H7 (cell line): ENCODE measurements around the gene CDKN2A. TPM values are rescaled to one million over a fixed set of nuclear protein-coding genes. Genes with fewer than 3 reads are reported as not detected.

Source experiments
- DNase-seq: peaks from one replicate; pipeline ENCODE4 v3.0.0; 2012
- H3K27me3 ChIP-seq: 2 replicates; pipeline ENCODE4 v1.6.0; 2011; ENCODE audit warnings: mild to moderate bottlenecking, low read length; ENCODE audit not compliant: control insufficient read depth, insufficient read depth
- H3K36me3 ChIP-seq: replicated peaks from 2 replicates; pipeline ENCODE4 v1.5.1; 2011; ENCODE audit warnings: low read length; ENCODE audit not compliant: control insufficient read depth, insufficient read depth
- H3K4me3 ChIP-seq: 2 replicates; pipeline ENCODE4 v1.5.1; 2011; ENCODE audit warnings: low read depth, mild to moderate bottlenecking, control low read depth, low read length, moderate library complexity; ENCODE audit not compliant: insufficient read depth
- total RNA-seq: library from RNA; depleted of rRNA; stranded (reverse); fragments of >200 nt; shearing (Covaris generic); gene quantifications from 2 replicates; pipeline ENCODE4 v1.2.3, GENCODE V29; 2014

The CDKN2A gene
- total RNA-seq, 1 experiment from 2014 or later, result not detected

DNA sequence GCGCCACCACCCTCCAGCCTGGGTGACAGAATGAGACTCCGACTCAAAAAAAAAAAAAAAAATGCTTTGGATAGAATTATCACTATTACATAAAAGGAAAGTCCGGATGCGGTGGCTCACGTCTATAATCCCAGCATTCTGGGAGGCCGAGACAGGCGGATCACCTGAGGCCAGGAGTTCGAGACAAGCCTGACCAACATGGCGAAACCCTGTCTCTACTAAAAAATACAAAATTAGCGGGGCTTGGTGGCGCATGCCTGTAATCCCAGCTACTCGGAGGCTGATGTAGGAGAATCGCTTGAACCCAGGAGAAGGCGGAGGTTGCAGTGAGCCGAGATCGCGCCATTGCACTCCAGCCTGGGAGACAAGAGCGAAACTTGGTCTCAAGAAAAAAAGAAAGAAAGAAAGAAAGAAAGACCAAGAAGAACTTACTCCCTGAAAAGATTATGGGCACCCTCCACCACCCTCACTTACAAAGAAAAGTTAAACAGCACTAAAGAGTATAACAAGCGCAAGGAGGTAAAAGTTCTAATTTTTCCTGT lies 17.8 kb downstream of the CDKN2A start:
- Histone ChIP-seq H3K36me3 (no peaks in the 10 kb centered on the region), H3K27me3 (peaks cover 94% of the 10 kb centered on the region), H3K4me3 (no peak overlapping the region)
- DNase-seq, result no peak

DNA sequence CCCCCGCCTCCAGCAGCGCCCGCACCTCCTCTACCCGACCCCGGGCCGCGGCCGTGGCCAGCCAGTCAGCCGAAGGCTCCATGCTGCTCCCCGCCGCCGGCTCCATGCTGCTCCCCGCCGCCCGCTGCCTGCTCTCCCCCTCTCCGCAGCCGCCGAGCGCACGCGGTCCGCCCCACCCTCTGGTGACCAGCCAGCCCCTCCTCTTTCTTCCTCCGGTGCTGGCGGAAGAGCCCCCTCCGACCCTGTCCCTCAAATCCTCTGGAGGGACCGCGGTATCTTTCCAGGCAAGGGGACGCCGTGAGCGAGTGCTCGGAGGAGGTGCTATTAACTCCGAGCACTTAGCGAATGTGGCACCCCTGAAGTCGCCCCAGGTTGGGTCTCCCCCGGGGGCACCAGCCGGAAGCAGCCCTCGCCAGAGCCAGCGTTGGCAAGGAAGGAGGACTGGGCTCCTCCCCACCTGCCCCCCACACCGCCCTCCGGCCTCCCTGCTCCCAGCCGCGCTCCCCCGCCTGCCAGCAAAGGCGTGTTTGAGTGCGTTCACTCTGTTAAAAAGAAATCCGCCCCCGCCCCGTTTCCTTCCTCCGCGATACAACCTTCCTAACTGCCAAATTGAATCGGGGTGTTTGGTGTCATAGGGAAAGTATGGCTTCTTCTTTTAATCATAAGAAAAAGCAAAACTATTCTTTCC lies 19.3 kb downstream of the CDKN2A start:
- H3K4me3 ChIP-seq, result peak overlapping the region; percentile 41
- DNase-seq, result peak; percentile 93
- H3K36me3 ChIP-seq, result no peaks in the 10 kb centered on the region
- peaks cover 98% of the 10 kb centered on the region for H3K27me3 ChIP-seq

DNA sequence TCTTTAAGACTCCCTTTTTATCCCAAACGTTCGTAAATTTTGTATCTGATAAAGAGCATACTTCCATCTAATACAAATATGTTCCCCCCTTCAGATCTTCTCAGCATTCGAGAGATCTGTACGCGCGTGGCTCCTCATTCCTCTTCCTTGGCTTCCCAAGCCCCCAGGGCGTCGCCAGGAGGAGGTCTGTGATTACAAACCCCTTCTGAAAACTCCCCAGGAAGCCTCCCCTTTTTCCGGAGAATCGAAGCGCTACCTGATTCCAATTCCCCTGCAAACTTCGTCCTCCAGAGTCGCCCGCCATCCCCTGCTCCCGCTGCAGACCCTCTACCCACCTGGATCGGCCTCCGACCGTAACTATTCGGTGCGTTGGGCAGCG lies 19.9 kb downstream of the CDKN2A start:
- Histone ChIP-seq H3K4me3 (peak overlapping the region; percentile 41), H3K36me3 (no peaks in the 10 kb centered on the region), H3K27me3 (peaks cover 98% of the 10 kb centered on the region)
- DNase-seq, result no peak

DNA sequence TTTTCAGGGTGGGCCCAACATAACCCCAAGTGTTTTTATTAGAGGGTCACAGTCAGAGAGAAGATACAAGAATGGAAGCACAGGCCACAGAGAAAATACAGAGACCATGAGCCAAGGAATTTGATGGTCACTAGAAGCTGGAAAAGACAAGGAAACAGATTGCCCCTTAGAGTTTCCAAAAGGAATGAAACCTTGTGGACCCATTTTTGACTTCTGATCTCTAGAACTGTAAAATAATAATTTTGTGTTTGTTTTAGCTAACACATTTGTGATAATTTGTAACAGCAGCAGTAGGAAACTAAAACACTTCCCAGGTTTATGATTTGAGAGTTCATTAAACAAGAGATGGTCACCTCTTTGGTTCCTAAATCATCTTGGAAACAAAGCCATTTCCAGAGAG lies 21.8 kb downstream of the CDKN2A start:
- Histone ChIP-seq H3K36me3 (no peaks in the 10 kb centered on the region), H3K27me3 (peaks cover 99% of the 10 kb centered on the region), H3K4me3 (no peak overlapping the region)
- DNase-seq, result no peak

DNA sequence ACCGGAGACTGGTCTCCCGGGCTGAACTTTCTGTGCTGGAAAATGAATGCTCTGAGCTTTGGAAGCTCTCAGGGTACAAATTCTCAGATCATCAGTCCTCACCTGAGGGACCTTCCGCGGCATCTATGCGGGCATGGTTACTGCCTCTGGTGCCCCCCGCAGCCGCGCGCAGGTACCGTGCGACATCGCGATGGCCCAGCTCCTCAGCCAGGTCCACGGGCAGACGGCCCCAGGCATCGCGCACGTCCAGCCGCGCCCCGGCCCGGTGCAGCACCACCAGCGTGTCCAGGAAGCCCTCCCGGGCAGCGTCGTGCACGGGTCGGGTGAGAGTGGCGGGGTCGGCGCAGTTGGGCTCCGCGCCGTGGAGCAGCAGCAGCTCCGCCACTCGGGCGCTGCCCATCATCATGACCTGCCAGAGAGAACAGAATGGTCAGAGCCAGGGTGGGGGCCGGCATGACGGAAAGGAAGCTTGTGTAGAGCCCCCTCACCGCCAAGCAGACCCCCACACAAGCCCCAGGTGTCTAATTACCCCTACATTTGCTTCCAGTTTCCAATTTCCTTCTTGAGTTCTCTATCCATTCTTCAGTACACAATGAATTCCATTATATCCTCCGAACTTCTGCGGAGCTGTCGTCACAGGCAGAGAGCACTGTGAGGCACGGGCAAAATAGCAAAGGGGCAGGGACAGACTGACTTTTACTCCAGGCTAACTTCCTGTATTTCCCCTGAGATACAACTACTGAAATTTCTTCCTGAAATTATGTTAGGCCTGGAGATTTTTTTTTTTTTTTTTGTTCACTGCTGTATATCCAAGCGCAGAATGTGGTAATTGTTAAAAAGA lies 23.2 kb downstream of the CDKN2A start:
- H3K4me3 ChIP-seq, result no peak overlapping the region
- DNase-seq, result peak; percentile 55

DNA sequence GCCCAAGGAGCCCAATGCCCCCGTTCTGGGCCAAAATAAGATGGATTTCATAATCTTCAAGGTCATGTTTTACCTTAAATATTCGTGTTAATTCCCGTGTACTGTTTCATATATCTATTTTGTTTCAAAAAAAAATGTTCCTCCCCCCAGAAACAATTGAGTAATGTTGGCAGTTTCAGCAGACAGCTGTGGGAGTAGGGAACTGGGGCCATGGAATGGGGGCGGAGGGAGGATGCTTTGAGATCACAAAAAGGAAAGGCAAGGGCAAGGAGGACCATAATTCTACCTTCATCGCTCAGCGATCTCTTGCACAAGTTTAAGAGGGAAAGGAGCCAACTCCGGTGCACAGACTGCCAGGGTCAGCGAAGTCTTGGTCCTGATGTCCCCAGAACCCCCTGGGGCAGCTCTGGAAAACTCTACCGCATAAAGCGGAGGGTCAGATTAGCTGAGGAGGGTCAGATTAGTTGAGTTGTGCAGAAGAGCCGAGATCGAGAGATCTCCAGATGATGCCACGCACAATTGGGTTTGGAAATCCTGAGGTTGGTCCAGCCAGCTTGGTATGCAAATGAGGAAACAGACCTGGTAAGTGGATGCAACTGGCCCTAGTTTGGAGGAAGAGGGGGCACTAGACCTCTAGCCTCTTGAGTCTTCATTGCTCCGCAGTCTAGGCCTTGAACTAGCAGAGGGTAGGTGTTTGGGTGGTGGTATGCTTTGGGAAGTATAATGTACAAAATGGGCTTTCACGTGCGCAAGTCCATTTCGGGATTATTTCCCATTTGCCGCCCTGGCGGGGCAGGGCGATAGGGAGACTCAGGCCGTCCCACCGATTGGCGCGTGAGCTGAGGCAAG lies 24.0 kb downstream of the CDKN2A start:
- Histone ChIP-seq H3K27me3 (peaks cover 99% of the 10 kb centered on the region), H3K4me3 (no peak overlapping the region), H3K36me3 (no peaks in the 10 kb centered on the region)
- DNase-seq, result no peak

More for the DNA sequence above, 23.2 kb downstream of the CDKN2A start:
- Histone ChIP-seq H3K27me3 (peaks cover 99% of the 10 kb centered on the region), H3K36me3 (no peaks in the 10 kb centered on the region)

DNA sequence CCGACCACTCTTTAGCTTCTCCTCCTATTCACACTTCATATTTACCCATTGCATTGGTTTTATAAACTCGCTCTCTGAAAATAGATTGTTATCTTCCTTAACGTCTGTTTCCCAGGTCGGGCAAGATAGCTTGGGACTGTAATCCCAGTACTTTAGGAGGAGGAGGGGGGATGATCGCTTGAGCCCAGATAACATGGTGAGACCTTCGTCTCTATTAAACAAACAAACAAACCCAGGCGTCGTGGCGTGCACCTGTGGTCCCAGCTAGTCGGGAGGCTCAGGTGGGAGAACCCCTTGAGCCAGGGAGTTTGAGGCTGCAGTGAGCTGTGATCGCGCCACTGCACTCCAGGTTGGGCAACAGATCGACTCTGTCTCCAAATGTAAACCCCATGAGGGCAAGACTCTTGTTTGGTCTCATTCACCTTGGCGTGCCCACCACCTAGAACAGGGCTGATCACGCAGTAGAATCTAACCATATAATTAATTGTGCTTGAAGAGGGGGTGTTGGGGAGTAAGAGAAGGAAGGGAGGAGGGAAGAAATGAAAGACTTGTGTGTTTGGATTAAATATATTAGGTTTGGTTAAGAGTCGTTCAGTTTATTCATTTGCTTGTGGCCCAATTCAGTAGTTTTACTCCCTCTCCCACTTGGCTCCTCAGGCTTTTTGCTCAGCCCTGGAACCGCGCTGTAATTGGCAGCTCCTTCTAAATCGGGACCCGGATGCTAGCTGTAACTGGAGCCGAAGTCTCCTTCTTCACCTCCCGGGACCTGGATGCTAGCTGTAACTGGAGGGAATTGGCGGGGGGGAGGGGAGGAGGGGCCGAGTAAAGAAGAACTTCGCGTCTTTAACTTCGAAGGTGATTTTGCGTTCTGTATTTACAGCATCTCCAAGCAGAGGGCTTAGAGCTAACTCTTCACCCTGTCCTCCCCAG lies 24.9 kb downstream of the CDKN2A start:
- DNase-seq, result peak; percentile 80
- H3K36me3 ChIP-seq, result no peaks in the 10 kb centered on the region
- H3K27me3 ChIP-seq, result peaks cover 100% of the 10 kb centered on the region
- no peak overlapping the region for H3K4me3 ChIP-seq

DNA sequence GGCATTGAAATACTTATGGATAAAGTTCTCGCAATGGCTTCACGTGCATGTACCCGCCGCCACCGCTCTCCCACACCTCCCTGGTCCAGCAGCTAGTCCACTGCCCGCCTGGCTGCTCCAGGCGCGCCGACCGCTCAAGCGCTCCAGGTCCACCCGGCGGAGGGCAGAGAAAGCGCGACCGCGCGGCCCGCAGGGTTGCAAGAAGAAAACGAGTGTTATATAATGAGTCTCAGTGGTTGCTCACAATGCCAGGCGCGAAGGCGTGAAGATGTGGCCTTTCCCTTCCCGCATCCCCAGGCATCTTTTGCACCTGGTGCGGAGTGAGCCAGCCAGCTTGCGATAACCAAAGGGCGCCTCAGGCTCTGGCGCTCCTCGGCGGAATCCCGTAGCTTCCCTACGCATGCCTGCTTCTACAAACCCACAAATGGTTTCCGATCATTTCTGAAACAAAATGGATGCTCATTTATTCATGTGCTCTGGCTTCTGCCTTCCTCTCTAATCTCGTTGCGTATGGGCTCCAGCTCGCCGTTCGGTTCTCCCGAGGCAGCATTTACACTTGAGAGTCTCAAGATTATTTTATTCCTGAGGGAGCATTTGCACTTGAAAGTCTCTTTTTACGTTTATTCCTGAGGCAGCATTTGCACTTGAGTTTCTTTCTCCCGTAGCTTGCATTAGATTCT lies 25.7 kb downstream of the CDKN2A start:
- no peaks in the 10 kb centered on the region for H3K36me3 ChIP-seq
- no peak overlapping the region for H3K4me3 ChIP-seq
- peak; percentile 71 for DNase-seq
- peaks cover 97% of the 10 kb centered on the region for H3K27me3 ChIP-seq

DNA sequence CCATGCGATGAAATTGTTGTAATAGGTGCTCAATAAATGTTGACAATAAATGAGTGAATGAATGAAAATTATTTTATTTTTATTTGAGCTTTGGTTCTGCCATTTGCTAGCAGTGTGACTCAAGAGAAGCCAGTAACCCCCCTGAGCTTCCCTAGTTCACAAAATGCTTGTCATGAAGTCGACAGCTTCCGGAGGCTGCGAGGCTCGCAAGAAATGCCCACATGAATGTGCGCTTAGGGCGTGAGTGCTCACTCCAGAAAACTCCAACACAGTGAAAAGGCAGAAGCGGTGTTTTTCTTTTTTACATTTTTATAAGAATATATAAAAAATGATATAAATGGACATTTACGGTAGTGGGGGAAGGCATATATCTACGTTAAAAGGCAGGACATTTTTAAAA lies 26.5 kb downstream of the CDKN2A start:
- no peak overlapping the region for H3K4me3 ChIP-seq
- peak; percentile 25 for DNase-seq
- peaks cover 92% of the 10 kb centered on the region for H3K27me3 ChIP-seq
- no peaks in the 10 kb centered on the region for H3K36me3 ChIP-seq

DNA sequence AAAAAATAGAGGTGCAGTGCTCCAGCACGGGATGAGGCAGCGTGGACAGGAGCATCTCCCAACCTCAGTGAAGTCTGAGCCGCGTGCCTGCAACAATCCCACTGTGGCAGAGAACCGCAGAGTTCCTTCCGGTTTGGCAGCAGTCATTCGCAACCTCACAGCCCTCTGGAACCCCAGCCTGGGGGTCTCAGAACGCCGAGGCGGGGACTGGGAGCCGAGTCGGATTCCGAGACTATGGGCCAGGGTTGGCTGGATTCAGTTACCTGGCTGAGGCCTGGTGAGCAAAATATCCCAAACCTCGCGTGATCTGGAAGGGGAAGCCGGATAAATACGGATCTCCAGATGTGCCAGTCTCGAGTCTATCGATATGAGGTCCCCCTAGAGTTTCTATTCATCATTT lies 27.0 kb downstream of the CDKN2A start:
- Histone ChIP-seq H3K4me3 (no peak overlapping the region), H3K36me3 (no peaks in the 10 kb centered on the region), H3K27me3 (peaks cover 88% of the 10 kb centered on the region)
- peak; percentile 51 for DNase-seq

DNA sequence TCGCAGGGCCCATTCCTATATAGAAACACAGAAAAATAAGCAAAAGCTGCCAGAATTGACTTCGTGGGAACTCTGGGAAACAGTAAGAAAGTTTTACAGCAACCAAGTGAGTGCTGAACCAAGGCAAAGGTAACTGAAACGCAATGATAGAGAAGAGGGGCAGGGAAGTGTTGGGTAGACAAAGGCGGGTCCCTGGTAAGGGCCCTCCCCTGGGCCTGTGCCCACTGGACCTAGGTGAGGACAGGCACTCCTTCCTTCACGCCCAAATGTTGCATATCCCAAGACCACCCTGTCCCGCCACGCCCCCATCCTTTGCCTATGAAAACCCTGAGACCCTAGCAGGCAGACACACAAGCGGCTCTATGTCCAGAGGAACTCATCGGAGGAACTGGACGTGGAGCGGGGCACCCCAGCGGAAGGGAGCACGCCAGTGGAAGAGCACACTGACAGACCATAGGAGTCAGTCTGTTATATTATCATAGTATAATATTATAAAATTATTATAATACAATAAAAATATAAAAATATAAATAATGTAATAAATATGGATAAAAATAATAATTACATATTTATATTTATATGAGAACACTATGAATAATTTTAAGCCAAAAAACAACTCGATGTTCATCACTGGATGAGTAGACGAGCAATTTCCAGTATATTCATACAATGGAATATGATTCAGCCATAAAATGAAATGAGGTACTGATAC lies 27.9 kb downstream of the CDKN2A start:
- Histone ChIP-seq H3K27me3 (peaks cover 79% of the 10 kb centered on the region), H3K36me3 (no peaks in the 10 kb centered on the region), H3K4me3 (no peak overlapping the region)
- DNase-seq, result peak; percentile 49

DNA sequence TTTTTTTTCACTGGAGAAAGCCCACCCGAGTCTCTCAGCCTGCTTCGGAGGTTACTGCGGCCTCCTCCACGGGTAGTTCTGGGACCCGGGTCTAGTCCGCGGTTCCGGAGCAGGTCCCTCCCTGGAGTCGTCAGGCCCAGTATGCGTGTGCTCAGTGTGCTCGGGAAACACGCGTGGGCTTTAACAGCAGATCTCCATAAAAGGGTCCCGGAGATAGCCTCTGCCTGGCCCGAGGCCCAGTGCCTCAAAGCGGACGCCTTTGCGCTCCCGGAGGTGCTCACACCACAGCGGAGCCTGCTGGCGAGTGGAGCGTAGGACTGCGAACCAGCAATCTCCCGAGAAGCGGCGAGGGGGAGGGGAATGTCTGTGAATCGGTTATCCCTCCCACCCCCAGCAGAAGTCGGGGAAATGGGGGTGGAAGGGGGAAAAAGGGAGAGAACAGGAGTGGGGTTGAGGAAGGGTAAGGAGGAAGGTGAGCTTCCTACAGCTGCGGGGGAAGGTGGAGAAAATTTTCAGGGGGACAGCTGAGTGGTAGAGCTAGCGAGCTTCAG lies 28.7 kb downstream of the CDKN2A start:
- no peaks in the 10 kb centered on the region for H3K36me3 ChIP-seq
- peak; percentile 85 for DNase-seq
- H3K27me3 ChIP-seq, result peaks cover 71% of the 10 kb centered on the region
- peak overlapping the region; percentile 28 for H3K4me3 ChIP-seq
